Measurements from ENCODE around the gene CCDC12.

The CCDC12 gene

GRCh38 chr3:46903341-46904302, 72.9 kb downstream of the CCDC12 start:
- no peak for DNase-seq

DNA sequence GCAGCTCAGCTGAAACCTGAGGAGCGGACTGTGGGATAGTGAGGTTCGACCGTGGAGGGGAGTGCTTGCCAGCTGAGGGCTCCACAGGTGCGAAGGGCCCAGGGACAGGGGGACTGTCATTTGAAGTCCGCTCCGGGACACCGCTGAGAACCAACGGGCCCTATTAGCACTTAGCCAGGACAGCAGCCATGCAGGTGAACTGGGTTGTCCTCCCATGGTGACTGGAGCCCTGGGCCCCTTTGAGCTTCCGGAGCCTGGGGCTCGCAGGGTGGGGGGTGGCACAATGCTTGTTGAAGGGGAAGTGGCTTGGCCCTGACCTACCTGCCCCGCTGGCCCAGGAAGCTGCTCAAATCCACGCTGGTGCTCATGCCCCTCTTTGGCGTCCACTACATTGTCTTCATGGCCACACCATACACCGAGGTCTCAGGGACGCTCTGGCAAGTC, 74.3 kb downstream of the CCDC12 start:
- DNase-seq, result no peak

GRCh38 chr3:46901591-46902187, 74.9 kb downstream of the CCDC12 start:
- DNase-seq, result no peak

DNA sequence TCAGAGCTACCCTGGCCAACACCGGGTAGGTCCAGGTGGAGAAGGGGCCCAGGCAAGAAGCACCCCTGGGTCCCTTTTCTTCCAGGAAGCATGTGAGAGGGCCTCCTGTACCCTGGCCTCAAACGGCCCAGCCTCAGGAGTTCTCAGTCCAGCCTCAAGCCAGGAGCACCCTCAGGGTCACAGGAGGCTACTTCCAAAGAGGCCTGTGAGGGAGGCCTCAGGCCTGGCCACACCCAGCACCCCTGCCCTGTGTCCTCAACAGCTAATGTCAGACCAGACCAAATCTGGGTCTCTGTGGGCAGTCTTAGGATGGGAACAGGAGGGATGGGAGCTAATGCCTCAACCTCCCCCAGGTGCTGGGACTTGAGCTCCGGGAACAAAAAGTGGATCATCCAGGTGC, 75.5 kb downstream of the CCDC12 start:
- no peak for DNase-seq

DNA sequence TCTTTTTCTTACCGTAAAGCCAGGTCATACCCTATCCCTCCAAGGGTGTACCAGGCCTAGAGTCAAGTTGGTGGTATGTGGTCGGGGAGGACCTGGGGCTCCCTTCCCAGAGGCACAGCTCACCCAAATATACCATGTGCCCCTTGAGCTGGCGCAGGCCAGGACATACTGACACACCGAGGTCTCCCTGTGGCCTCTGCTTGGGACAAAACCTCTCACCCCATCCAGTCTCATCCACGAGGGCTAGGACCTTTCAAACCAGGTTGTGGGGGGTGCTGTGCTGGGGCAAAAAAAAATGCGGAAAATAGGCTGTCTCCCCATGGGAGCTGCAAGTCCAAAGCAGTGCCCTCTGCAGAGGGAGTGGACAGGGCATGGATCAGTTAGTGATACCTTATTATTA, 76.2 kb downstream of the CCDC12 start:
- DNase-seq, result no peak

- DNase-seq, result no peak
These were observed 76.6 kb downstream of the CCDC12 start for GRCh38 chr3:46900007-46900292.

DNA sequence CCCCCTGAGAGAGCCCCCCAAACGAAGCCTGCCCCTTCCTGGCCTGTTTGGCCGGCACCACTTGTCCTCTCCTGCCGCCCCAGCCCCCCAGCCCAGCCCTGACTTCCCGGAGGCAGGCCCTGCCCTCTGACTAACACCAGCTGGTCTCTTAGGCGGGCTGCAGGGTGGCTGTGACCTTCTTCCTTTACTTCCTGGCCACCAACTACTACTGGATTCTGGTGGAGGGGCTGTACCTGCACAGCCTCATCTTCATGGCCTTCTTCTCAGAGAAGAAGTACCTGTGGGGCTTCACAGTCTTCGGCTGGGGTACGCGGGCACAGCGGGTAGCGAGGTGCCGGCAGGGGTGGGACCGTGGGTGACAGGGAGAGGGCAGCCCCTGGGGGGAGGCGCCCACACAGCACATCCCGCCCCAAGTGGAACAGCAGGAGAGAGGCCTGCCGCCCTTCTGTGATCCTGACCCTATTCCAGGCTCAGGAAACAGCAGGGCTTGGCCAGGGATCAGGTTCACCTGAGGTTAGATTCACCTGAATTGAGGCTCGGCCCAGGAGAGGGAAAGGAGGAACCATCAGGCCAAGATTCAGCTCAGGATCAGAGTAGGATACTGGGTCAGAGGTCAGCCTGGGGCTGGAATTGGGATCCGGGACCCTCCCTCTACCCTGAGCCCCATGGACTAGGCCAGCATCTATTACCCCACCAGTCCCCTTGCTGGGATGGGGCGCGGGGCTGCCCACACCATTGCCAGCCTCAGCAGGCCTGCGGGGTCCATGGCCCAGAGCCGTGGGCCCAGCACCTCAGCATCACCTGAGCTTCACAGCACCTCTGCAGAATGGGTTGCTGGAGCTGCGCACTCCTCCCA, 77.2 kb downstream of the CCDC12 start:
- no peak for DNase-seq

DNA sequence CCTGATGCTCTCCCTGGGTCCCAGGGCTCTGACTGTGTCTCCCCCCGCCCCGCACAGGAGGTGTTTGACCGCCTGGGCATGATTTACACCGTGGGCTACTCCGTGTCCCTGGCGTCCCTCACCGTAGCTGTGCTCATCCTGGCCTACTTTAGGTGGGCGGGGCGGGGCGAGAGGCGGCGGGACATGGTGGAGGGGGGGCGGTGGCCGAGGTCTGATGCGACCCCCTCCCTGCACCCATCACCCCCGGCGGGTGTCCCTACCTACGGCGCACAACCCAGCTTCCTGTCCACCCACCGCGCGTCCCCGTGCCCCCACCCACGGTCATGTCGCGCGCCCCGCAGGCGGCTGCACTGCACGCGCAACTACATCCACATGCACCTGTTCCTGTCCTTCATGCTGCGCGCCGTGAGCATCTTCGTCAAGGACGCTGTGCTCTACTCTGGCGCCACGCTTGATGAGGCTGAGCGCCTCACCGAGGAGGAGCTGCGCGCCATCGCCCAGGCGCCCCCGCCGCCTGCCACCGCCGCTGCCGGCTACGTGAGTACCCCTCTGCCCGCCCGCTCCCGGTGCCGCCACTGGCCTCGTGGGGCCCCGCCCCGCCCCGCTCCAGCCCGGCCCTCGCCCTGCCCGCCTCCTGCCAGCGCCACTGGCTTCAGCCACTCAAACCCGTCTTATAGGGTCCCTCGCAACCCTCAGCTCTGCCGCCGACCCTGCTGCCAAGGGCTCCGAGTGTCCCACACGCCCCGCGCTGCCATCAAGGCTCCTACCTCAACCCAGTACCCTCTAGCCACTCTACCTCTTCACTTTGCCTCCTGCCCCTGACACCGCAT, 78.0 kb downstream of the CCDC12 start:
- no peak for DNase-seq

- no peak for DNase-seq
These were observed 78.7 kb downstream of the CCDC12 start for GRCh38 chr3:46897829-46898320.

DNA sequence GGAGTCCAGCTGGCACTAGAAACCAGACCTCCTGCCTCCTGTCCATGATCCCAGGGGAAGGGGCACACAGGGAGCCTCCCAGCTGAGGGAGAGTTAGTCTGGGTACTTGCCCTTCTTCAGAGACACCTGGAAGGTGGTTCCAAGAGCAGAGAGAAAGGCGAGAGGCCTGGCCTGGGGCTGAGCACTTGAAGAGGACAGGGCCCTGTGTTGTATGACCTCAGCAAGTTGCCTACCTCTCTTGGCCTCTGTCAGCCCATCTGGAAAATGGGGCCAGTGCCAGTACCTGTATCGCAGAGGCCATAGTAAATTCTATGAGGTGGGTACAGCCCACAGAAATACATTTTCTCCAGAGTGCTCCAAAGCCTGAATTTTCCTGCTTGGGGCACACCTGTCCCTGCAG, 79.5 kb downstream of the CCDC12 start:
- no peak for DNase-seq

DNA sequence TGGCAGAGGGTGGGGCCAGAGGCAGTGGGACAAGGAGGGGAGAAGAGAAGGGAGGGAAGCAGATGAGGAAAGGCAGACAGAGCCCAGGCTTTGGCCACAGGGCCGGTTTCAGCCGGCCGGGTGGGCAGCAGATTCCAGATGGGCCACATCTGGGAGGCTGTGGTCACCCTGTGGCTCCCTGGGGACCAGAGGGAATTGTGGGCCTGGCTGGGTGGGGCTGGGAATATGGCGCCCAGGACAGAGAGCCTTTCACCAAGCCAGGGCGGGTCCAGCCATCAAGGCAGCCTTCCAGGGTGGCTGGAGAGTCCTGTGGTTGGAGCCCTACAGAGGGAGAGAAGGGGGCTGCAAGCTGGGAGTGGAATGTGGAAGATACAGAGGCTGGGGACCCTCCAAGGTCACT, 80.2 kb downstream of the CCDC12 start:
- no peak for DNase-seq

DNA sequence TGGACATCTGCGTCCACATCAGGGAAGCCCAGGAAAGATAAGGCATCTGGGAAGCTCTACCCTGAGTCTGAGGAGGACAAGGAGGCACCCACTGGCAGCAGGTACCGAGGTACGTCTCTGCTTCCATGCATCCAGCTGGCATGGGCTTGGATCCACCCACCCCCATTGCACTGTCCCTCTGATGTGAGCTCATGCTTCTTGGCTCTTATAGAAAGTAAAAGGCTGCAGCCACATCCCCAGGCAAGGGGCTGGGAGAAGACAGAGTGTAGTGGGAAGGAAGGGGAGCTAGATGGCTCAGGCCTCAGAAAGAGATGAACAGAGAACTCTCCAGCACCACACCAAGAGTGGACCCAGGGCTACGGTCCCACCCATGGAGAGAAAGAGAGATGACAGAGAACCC, 80.8 kb downstream of the CCDC12 start:
- DNase-seq, result no peak

DNA sequence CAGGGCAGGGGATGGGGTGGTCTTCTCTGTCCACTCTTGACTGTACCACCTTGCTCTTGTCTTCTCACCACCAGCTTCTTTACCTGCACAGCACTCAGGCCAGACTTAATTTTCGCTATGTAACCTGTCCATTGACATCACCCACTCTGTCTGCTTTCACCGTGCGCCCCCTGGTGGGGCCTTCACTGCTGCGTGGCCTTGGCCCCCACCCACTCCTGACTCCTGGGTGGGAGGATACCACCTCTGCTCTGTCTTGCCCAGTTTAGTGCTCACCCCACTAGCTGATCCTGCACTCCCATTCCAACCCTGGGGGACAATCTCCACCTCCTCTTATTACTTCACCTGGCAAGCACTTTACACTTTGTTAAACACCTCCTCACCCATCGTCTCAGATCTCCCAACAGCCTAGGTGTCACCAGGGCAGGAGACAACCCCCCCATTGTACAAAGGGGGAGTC, 81.3 kb downstream of the CCDC12 start:
- no peak for DNase-seq

DNA sequence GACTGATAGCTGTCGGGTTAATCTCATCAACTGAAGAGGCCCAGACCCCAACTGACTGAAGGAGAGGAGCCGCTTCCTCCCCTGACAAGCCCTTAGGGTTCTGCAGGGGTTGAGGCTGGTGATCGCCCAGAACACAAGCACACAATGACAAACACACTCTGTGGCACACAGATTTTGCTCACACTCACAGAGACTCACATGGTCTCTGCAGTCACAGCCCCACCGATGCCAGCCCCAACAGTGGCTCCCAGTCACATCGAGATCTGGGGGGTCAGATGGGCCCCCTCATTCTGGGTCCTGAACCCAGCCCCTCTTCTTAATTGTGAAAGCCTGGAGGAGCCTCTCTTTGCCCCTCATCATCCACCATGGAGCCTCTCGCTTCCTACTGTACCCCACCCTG, 82.3 kb downstream of the CCDC12 start:
- DNase-seq, result no peak

GRCh38 chr3:46893763-46894162, 82.8 kb downstream of the CCDC12 start:
- DNase-seq, result no peak

- no peak for DNase-seq
These were observed 83.3 kb downstream of the CCDC12 start for GRCh38 chr3:46893146-46893748.

- DNase-seq, result no peak
These were observed 84.0 kb downstream of the CCDC12 start for GRCh38 chr3:46892285-46893145.

- DNase-seq, result no peak
These were observed 85.4 kb downstream of the CCDC12 start for GRCh38 chr3:46891132-46891531.

DNA sequence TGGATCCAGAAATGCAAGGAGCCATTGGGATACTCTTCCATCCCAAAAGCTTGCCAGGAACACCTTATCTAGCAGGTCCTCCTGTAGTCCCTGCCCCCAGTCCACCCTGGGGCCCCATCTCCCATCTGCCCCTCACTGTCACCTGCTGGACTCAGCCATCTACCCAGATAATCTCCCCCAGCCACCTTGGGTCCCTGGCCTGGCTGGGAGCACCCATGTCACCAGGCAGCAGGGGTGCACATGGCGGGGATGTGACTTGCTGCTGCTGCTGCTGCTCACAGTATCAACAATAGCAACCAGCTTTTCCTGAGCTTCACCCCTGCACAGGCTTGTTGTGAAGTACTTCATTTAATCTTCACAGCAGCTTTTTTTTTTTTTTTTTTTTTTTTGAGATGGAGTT, 86.4 kb downstream of the CCDC12 start:
- DNase-seq, result no peak

- DNase-seq, result no peak
These were observed 87.0 kb downstream of the CCDC12 start for GRCh38 chr3:46889381-46890110.

Measured in NCI-H1048 (cell line).